ENCODE data around the gene FOXK1.

Gene FOXK1

DNA sequence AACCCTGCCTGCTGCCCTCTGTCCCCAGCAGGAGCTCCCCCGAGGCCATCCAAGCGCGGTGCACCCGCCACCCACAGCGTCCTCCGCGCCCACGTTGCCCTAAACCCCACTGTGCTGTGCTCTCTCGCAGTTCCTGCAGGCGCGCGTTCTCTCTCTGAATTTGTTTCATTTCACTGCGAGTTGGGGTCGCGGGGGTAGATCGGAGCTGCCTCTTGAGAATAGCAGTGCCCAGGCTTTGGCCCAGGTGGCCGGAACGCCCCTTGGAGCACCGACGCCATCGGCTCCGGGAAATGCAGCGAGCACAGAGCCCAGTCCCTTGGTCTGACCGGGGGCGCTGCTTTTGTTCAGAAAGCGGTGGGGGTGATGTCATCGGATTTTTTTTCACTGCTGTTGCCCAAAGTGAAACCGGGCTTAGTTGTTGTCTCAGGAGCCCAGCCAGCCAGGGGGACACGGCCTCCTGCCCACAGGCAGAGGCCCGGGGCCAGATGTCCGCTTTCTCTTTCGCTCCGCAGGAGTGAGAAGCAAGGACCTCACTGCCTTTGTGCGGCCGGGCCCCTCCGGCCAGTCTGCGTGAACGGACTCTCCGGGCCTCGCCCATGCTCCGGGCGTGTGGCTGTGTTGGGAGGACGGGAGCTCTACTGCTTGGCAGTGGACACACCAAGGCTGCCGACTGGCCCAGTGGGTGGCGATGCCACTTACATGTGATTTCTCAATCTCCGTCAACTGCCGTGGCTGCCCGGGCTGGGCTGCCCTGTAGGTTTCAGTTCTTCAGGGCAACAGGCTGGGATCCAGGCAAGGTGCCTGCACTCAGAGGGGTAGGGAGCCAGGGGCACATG, 43.1 kb downstream of the FOXK1 start:
- FAIRE-seq, result no peak

DNA sequence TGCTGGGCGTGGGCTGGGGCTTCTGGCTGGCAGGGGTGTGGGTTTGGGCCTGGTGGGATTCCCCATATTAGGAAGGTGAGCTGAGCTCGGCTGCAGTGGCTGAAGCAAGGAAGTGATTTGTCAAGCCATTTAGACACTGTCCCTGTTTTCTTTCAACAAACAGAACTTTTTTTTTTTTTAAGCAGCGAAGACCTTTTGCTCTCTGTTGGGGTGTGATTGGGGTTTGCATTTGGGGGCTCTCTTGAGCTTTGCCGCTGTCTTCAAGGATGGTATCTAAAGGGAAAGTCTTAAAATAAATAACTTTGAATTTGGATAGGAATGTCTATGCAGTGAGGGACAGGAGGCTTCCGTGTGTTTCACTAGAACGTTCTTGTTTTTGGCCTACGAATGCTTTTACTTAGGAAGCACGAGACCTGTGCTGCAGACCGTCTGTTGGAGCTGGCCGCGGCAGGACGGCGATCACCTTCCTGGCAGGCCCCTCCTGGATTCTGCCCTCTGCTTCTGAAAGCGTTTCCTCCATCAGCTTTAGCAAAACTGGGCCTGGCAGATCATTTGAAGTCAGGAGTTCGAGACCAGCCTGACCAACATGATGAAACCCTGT, 43.9 kb downstream of the FOXK1 start:
- FAIRE-seq, result no peak

DNA sequence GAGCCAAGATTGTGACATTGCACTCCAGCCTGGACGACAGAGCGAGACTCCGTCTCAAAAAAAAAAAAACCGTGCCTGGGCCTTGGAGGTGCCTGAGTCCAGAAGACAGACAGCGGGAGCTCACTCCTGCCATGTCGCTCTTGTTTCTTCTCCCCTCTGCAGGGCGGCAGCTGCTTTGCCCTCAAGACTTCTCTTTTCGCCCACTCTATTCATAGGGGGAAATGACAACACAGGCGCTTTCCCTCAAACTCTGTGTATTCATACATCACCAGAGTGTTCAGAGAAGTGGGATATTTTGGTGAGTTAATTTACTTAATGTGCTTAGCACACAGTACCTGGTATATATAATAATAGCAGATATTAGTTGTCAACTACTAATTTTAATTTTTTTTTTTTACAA, 44.5 kb downstream of the FOXK1 start:
- FAIRE-seq, result no peak

DNA sequence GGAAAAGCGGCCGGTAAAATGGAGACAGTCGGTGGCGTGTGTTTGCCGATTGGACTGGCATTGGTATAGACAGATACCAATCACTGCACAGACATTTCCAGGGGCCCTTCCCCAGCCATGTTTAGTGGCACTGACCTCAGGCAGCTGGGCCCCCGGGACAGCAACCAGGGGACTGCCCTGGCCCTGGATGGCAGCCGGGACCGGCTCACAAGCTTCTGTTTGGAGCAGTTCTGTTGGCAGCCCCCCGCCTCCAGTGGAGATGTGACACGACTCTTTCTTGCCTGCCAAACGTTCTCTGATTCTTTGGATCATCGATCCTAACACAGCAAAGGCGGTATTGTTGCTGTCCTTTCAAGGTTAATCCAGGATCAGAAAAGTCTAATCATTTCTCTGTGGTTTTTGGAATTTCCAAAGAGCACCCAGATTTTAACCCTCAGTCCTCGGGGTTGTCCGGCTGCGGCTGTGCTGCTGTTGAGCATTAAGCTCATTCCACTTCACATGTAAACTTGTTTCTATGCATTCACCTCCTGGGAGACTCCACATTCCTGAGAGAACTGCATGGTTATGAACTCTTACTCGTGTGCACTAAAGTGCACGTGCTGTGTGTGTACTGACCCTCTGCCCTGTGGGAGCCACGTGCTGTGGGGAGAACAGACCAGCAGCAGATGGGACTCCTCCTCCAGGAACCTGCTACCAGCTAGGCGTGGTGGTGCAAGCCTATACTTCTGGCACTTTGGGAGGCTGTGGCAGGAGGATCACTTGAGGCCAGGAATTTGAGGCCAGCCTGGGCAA, 46.0 kb downstream of the FOXK1 start:
- no peak for FAIRE-seq

DNA sequence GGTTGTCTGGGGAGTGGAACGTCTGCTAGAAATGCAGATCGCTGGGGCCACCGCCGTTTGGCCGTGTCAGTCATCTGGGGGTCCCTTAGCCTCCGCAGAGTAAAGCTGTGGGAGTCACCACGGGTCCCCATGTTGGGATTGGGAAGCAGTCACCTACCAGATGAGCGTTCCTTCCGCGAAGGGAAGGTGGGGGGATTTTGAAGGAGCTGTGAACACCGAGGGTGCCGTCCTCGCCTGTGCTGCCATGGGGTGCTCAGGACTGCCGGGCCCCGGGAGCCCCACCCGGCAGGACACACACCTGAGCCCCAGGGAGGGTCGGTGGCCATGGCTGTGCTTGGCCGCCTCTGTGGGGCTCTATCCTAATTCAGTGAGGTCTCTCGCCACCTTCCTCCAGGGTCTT, 47.2 kb downstream of the FOXK1 start:
- FAIRE-seq, result no peak

DNA sequence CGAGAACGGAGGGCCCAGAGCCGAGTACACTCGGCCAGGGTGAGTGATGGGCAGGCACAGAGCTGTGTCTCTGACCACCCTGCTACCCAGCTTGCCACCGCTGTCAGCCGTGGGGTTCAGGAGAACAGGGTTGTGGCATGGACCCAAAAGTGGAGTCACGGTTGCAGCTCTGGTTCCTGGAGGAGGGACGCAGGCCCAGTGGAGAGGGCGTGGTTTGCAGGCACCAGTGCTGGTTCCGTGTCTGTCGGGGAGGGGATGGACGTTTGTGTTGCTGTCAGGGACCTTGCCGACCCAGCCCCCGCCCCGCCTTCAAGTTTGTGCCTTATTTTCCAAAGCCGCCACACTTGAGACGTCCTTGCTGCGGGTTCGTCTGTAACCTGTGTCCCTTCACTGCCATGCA, 48.2 kb downstream of the FOXK1 start:
- FAIRE-seq, result no peak

DNA sequence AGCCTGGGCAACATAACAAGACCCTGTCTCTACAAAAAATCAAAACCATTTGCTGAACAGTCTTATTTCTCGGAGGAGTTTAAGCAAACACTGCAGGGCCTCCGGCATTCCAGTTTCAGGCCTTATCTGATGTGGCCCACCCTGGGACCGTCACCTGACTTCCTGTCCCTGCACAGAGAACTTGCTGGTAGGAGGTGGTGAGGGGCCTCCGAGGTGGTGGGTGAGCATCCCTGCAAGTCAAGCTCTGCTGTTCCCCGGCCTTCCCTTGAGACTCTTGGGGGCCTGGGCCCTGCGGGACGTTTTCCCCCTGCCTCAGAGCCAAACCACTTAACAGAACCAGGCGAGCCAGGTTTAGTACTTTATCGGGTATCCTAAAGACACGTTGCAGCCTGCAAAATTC, 48.9 kb downstream of the FOXK1 start:
- no peak for FAIRE-seq

DNA sequence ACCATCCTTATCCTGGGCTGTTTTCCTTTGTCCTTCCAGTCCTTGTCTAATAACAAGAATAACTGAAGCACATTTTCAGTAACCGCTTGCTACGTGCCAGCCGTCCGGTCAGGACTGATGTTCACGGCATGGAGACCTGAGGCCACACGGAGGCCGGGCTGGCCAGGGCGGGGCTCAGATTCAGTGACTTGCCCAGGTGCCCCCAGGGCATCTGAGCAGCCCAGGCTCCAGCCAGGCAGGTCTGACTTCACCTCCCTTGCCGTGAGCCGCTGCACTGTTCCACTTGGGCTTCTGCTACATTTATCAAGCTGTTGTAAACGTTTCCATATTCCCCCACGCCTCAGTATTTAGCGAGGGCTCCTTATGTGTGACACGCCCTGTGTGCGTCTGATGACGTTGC, 49.7 kb downstream of the FOXK1 start:
- FAIRE-seq, result no peak

DNA sequence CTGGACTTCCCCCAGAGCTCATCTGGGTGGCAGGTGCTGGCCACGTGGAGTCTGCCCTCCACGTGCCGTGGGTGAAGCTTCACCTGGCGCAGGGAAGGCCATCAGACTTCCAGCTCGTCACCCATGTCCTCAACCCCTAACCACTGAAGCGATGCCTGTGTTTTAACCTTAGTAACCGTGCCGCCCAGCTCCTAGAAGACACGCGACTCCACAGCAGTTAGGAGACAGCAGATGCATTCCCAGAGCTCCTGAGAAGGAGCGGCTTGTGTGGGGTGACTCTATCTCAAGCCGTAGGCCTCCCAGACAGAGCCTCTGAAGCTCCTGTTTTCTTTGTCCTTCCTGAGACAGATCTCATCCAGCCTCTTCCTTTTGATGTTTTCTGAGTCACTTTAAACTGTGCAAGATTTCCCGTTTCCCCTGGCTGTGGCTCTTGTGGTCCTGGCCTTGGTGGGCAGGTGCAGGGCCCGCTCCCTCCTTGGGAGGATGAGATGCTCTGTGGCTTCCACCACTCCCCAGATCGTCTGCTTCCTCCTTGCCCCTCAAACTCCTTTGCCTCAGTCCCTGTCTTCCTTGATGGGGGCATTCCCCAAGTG, 51.9 kb downstream of the FOXK1 start:
- FAIRE-seq, result no peak

DNA sequence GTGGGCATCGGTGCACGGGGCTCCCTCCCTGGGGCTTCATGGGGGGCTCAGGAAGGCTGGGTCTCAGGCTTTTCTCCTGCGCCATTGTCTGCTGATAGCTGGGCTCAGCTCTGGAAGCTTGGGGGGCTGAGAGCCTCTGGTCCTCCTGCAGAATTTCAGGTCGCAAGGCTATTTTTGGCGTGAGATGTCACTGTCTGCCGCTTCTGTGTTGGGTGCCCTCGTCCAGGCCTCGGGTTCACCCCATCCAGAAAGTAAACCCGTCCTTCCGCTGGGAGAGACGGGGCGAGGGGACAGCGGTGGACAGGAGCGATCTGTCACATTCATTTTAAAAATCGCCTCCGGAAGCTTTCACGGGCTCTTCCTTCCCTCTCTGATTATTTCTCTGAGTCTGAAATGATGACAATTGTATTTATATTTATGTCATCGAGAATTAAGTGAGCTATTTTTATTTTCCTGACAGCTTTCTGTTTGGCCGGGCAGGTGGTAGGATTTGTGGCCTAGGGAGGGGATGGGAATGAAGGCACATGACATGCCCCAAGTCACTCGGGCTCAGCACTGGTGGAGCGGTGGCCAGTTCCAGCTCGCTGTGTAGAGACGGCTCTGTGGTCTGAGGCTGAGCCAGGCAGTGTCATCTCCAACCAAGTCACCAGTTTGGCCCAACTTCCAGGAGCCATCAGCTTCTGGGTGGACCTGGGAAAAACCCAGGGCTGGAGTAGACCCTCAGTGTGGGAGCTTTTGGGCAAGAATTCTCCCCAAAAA, 52.7 kb downstream of the FOXK1 start:
- FAIRE-seq, result no peak

DNA sequence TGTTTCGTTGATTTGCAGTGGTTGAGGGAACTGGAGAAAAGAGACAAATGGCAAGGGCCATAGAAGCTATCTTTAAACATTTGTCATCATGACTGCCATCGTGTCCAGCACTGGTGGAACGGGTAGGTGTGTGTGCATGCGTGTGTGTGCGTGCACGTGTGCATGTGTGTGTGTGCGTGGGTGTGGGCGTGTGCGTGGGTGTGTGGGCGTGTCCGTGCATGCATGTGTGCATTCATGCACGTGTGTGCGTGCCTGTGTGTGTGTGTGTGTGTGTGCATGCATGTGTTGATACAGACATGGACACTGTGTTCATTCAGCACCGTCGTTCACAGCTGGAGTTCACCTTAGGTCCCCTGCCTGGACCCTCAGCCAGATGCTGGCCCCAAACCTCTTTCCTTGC, 55.2 kb downstream of the FOXK1 start:
- no peak for FAIRE-seq

DNA sequence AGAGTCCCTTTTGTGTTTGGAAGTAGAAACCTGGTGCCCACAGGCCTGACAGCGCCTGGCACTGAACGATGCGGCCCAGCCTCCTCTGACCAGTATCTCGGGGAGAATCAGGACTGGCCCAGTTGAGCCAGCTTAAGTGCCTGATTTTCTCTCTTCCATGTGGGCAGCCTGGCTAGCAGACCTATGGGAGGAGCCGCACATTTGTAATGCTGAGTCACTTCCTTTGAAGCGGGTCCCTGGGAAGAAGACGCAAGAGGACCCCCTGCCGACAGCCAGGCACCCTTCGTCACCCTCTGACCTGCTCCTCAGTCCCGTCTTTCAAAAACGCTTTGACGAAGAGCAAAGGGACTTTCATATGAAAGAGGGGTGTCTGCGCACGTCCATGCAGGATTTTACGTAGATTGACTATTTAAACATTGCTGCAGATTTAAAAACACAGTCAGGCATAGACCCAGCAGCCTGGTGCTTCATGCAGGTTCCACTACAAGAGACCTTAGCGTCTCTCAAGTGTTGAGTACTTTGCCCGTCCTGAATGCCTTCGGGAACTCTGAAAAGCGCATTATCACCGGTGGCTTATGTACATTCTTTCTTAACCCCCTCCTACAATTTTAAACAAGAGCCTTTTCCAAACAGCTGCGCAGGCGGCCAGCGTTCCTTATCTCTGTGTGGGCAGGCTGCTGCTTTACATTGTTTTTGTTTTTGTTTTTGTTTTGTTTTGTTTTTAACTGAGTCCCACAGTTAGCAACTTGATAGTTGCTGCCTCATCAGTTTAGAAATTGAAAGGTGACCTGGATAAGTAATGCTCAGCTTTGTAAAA, 56.8 kb downstream of the FOXK1 start:
- FAIRE-seq, result no peak

DNA sequence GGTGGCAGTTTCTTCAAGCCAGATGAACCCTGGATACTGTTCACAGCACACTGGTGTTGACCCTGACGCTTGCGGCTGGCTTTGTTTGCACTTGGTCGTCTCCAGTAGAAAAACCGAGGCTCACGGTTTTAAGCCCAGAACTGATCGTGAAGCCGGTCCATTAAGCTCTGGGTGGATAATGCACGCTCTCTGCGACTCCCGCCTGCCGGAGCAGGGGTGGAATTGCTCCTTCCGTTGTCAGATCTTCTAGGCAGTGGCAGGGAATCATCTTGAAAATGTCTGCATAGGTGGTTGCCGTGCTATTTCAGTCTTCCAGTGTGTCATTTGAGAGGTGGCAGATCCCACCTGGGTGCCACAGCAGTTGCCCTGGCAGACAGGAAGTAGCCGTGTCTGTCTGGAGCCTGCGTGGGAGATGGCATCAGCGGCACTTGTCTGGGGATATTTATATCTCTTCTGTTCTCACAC, 57.5 kb downstream of the FOXK1 start:
- no peak for FAIRE-seq

DNA sequence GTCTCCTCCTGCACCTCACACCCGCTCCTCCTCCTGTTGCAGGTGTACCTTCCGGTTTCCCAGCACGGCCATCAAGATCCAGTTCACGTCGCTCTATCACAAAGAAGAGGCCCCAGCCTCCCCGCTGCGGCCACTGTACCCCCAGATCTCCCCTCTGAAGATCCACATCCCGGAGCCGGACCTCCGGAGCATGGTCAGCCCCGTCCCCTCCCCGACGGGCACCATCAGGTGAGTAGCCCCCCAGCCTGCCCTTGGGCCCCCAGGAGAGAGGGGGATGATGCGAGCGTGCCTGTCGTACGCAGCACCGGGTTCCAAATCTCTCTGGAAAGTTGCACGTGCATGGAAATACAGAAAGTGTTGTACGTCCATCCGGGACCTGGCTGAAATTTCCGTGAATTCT, 58.7 kb downstream of the FOXK1 start:
- FAIRE-seq, result no peak

DNA sequence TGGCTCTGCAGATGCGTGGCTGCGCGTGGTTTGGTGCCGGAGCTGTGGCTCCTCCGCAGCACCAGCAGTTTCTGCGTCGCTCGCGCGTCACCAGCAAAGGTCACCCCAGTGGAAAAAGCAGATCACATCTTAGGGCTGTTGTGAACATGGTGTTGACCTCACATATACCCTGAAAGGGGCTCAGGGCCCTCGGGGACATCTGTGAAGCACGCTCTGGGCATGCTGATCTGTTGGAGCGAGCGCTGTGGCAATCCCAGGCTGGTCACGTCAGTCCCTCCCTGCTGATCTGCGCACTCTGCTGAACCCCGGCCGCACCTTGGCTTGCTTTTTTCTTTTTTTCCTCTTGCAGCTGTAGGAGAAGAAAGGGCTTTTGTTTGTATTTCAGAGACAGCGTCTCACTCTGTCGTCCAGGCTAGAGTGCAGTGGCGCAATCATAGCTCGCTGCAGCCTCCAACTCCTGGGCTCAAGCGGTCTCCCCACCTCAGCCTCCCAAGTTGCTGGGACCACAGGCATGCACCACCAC, 60.0 kb downstream of the FOXK1 start:
- FAIRE-seq, result no peak

DNA sequence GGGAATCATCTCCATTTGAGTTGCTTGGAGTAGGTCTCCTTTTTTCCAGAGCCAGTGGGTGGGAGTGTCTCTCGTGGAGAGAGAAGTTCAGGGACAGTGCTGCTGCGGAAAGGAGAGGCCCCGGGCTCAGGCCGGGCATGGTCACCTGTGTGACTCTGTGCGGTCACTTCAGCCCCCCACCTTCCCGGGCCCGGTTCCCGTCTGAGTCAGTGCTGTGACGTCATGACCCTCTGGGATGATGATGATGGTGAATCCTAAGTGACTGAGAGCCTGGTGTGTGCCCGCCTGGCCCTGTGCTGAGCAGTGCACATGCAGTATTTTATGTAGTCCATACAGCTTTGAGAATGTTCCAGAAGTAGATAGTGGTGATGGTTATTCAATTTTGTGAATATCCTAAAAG, 60.8 kb downstream of the FOXK1 start:
- FAIRE-seq, result no peak

DNA sequence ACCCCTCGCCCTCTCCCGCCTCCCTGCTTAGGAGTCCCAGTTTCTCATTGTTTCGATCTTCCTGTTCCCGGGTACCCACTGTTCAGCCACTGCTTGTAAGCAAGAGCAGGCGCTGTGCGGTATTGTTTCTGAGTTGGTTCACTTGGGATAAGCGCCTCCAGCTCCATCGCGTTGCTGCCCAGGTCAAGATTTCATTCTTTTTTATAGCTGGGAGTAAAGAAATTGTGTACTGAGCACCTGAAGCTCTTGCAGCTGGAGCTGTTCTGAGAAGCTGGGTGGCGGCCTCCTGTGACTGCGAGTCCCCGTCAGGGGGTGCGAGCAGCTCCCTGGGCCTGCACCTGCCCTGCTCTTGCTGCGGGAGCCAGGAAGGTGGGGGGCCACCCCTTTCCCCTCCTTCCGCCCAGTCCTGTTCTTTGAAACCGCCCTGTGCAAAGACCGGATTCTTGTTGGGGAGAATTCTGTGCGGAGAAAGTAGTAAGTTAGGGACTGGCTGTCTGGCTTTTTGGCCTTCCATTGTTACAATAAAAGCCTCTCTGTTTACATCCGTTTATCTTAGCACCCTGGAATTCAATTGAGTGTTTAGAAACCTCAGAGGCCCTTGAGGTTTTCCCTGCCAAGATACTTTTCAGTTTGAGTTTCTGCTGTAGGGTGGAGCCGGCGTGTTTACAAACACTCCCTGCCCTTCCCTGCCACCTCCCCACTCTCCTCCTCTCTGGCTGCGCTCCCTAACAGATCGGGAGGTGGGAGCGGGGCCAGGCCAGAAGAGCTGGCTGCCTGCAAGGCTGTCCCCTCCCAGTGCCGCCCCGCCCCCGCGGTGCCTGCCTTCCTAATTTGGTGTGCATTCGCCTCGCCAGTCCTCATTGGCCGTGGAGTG, 62.5 kb downstream of the FOXK1 start:
- no peak for FAIRE-seq

DNA sequence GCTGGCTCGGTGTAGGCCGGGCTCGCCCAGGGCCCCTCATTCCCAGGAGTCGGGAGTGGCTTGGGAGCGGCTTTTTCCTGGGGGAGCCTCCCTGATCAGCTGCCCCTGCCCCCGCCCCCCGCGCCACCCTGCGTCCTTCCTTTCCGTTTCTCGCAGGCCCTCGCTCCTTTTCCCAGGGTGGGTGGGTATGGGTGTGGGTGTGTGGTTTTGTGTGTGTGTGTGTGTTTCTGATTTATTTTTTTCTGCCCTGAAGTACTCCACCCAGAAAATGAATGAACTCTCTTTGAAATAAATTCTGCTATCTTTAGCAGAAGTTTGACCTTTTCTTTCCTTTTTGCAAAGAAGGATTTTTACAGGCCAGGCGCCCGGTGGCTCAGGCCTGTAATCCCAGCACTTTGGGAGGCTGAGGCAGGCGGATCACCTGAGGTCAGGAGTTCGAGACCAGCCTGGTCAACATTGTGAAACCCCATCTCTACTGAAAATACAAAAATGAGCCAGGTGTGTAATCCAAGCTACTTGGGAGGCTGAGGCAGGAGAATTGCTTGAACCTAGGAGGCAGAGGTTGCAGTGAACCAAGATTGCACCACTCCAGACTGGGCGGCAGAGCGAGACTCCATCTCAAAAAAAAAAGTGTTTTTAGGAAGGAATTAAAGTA, 63.3 kb downstream of the FOXK1 start:
- no peak for FAIRE-seq

DNA sequence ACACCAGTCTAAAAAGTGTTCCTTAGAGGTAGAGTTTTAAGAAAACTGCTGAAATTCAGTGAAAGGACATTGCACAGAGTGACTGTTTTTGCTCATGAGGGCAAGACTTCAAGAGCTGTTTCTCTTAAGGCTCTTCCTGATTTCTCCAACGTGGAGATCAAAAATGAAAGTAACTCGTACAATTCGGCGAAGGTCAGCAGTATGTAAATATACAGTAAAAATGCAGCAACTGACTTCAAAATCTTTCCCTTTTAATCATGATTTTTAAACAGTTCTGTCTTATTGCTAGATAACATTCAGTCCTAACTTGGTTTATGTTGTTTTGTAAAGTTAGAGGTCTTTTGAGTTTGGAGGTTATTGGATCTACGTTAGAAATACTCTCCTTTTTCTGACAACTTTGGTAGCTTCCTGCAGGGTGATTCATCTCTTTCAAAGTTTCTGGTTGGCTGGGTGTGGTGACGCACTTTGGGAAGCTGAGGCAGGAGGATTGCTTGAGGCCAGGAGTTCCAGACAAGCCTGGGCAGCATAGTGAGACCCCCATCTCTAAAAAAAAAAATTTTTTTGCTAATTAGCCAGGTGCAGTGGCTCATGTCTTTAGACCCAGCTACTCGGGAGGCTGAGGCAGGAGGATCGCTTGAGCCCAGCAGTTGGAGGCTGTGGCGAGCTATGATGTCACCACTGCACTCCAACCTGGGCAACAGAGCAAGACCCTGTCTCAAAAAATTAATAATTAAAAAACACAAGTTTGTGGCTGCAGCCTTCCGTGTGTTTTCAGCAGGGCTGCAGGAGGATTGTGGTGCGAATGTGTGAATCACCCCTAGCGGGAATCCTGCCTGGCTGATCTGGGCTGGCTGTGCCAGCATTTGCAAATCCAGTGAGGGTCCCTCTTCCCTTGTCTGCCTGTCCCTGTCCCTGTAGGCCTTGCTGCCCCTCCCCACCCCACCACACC, 64.2 kb downstream of the FOXK1 start:
- no peak for FAIRE-seq
